H9 (cell line): ENCODE measurements around the gene MAPKAPK2. TPM values are rescaled to one million over a fixed set of nuclear protein-coding genes. Genes with fewer than 3 reads are reported as not detected.

Experiments
- DNase-seq: peaks from one replicate; pipeline ENCODE4 v3.0.0-alpha.2; 2017
- H2AFZ ChIP-seq: one replicate; pipeline ENCODE4 v1.6.1; 2013; ENCODE audit warnings: mild to moderate bottlenecking, low read length, control low read depth, moderate library complexity
- H2AK5ac ChIP-seq: 2 replicates; pipeline ENCODE4 v1.6.1; 2013; ENCODE audit warnings: low read length, control low read depth, mixed read lengths; ENCODE audit not compliant: insufficient read length
- H2BK120ac ChIP-seq: one replicate; pipeline ENCODE4 v1.6.1; 2013; ENCODE audit warnings: low read depth, mild to moderate bottlenecking, low read length, control low read depth, inconsistent platforms; ENCODE audit not compliant: poor library complexity, severe bottlenecking
- H2BK12ac ChIP-seq: 2 replicates; pipeline ENCODE4 v1.6.1; 2013; ENCODE audit warnings: low read length, control low read depth, mixed read lengths, low read depth; ENCODE audit not compliant: insufficient read length
- H2BK15ac ChIP-seq: 2 replicates; pipeline ENCODE4 v1.6.1; 2013; ENCODE audit warnings: low read depth, low read length, control low read depth
- H2BK20ac ChIP-seq: one replicate; pipeline ENCODE4 v1.6.1; 2013; ENCODE audit warnings: low read depth, mild to moderate bottlenecking, low read length, control low read depth, inconsistent platforms; ENCODE audit not compliant: poor library complexity, severe bottlenecking
- H2BK5ac ChIP-seq: 2 replicates; pipeline ENCODE4 v1.6.1; 2013; ENCODE audit warnings: low read length, control low read depth, mixed read lengths; ENCODE audit not compliant: insufficient read length
- H3K14ac ChIP-seq: 2 replicates; pipeline ENCODE4 v1.6.1; 2013; ENCODE audit warnings: low read length, control low read depth; ENCODE audit not compliant: insufficient read depth
- H3K18ac ChIP-seq: 2 replicates; pipeline ENCODE4 v1.6.1; 2013; ENCODE audit warnings: low read depth, mild to moderate bottlenecking, mixed read lengths, low read length, control low read depth; ENCODE audit not compliant: insufficient read length
- H3K23ac ChIP-seq: 2 replicates; pipeline ENCODE4 v1.6.1; 2013; ENCODE audit warnings: low read length, control low read depth, mixed read lengths, low read depth; ENCODE audit not compliant: insufficient read length
- H3K23me2 ChIP-seq: 2 replicates; pipeline ENCODE4 v1.6.1; 2013; ENCODE audit warnings: low read depth, mild to moderate bottlenecking, mixed read lengths, low read length, control low read depth; ENCODE audit not compliant: insufficient read length, poor library complexity, severe bottlenecking
- H3K27ac ChIP-seq: 2 replicates; pipeline ENCODE4 v1.5.1; 2013; ENCODE audit warnings: low read length, control low read depth, mixed read lengths, low read depth; ENCODE audit not compliant: insufficient read length
- H3K27me3 ChIP-seq: 2 replicates; pipeline ENCODE4 v1.6.1; 2013; ENCODE audit warnings: low read length, control low read depth, inconsistent platforms; ENCODE audit not compliant: insufficient read depth
- H3K4ac ChIP-seq: 2 replicates; pipeline ENCODE4 v1.6.1; 2013; ENCODE audit warnings: low read depth, mild to moderate bottlenecking, control low read depth, inconsistent platforms, low read length, moderate library complexity
- H3K4me1 ChIP-seq: 2 replicates; pipeline ENCODE4 v1.6.1; 2013; ENCODE audit warnings: low read length, control low read depth, inconsistent platforms; ENCODE audit not compliant: insufficient read depth
- H3K4me2 ChIP-seq: 2 replicates; pipeline ENCODE4 v1.6.1; 2013; ENCODE audit warnings: low read length, control low read depth, mixed read lengths; ENCODE audit not compliant: insufficient read length, insufficient read depth
- H3K56ac ChIP-seq: 2 replicates; pipeline ENCODE4 v1.6.1; 2013; ENCODE audit warnings: low read depth, mild to moderate bottlenecking, mixed read lengths, low read length, control low read depth; ENCODE audit not compliant: insufficient read length
- H3K79me1 ChIP-seq: 2 replicates; pipeline ENCODE4 v1.6.1; 2013; ENCODE audit warnings: low read depth, mild to moderate bottlenecking, moderate library complexity, low read length, control low read depth, inconsistent platforms; ENCODE audit not compliant: insufficient read depth, poor library complexity, severe bottlenecking
- H3K79me2 ChIP-seq: 2 replicates; pipeline ENCODE4 v1.6.1; 2013; ENCODE audit warnings: low read length, control low read depth, inconsistent platforms; ENCODE audit not compliant: insufficient read depth
- H3K9ac ChIP-seq: 2 replicates; pipeline ENCODE4 v1.6.1; 2013; ENCODE audit warnings: low read length, control low read depth, mixed read lengths; ENCODE audit not compliant: insufficient read length; ENCODE audit errors: extremely low read depth
- H3K9me3 ChIP-seq: one replicate; pipeline ENCODE4 v1.6.1; 2013; ENCODE audit warnings: low read depth, low read length, inconsistent platforms; ENCODE audit not compliant: control insufficient read depth
- H3T11ph ChIP-seq: one replicate; pipeline ENCODE4 v1.6.1; 2013; ENCODE audit warnings: mild to moderate bottlenecking, low read length, control low read depth, inconsistent platforms
- H4K20me1 ChIP-seq: one replicate; pipeline ENCODE4 v1.6.1; 2013; ENCODE audit not compliant: control insufficient read depth, insufficient read length, insufficient read depth
- H4K5ac ChIP-seq: 2 replicates; pipeline ENCODE4 v1.6.1; 2013; ENCODE audit warnings: low read depth, mild to moderate bottlenecking, mixed read lengths, low read length, control low read depth; ENCODE audit not compliant: insufficient read length
- H4K8ac ChIP-seq: replicated peaks from 2 replicates; pipeline ENCODE4 v1.6.1; 2013; ENCODE audit warnings: low read length, control low read depth, mixed read lengths, low read depth; ENCODE audit not compliant: insufficient read length
- H4K91ac ChIP-seq: 2 replicates; pipeline ENCODE4 v1.6.1; 2013; ENCODE audit warnings: low read depth, mild to moderate bottlenecking, moderate library complexity, mixed read lengths, low read length, control low read depth; ENCODE audit not compliant: insufficient read length
- H3K27ac Mint-ChIP-seq, 3 experiments: 2 replicates in 2 of 3; 3 replicates in 1 of 3; pipeline ENCODE4 v1.8.0; 2020 to 2021; ENCODE audit warnings: mixed read lengths in 3 of 3, mild to moderate bottlenecking in 1 of 3, moderate library complexity in 1 of 3
- H3K27me3 Mint-ChIP-seq: 2 replicates; pipeline ENCODE4 v1.8.0; 2021; ENCODE audit warnings: low read depth, mild to moderate bottlenecking, moderate library complexity, mixed read lengths
- H3K36me3 Mint-ChIP-seq, 3 experiments: 2 replicates in 2 of 3; 3 replicates in 1 of 3; pipeline ENCODE4 v1.8.0; 2020 to 2021; ENCODE audit warnings: low read depth in 3 of 3, mixed read lengths in 3 of 3; ENCODE audit not compliant: insufficient read depth in 1 of 3
- H3K4me1 Mint-ChIP-seq, 2 experiments: 2 replicates each; pipeline ENCODE4 v1.8.0; 2020; ENCODE audit warnings: mixed read lengths in 2 of 2
- H3K4me3 Mint-ChIP-seq, 2 experiments: 2 replicates in 1 of 2; 3 replicates in 1 of 2; pipeline ENCODE4 v1.8.0; 2020 to 2021; ENCODE audit warnings: mild to moderate bottlenecking in 2 of 2, mixed read lengths in 2 of 2, moderate library complexity in 1 of 2
- H3K9me3 Mint-ChIP-seq, 2 experiments: 2 replicates in 1 of 2; 3 replicates in 1 of 2; pipeline ENCODE4 v1.8.0; 2020; ENCODE audit warnings: mild to moderate bottlenecking in 2 of 2, mixed read lengths in 2 of 2, moderate library complexity in 1 of 2
- WGBS: extraction: QIAGEN DNeasy Blood & Tissue Kit; methylation state at CpG from one replicate; pipeline ENCODE4 v1.1.7; 2013; ENCODE audit warnings: missing lambda C conversion rate, low lambda C conversion rate, mixed read lengths; ENCODE audit not compliant: insufficient read length; ENCODE audit errors: extremely low coverage; 5-methylcytosine and 5-hydroxymethylcytosine counted together
- total RNA-seq: library from RNA; stranded (reverse); gene quantifications from 2 replicates; pipeline ENCODE4 v1.2.1, GENCODE V29; 2021
- TF ChIP-seq, protein P1 (sequence below): fragments of 200-600 bp; sonication (generic); conservative IDR thresholded peaks from 3 replicates; pipeline ENCODE4 v1.8.0; 2021; ENCODE audit warnings: antibody characterized with exemption, mild to moderate bottlenecking

Gene MAPKAPK2
- total RNA-seq, 1 experiment from 2014 or later, result 50.1 TPM

DNA sequence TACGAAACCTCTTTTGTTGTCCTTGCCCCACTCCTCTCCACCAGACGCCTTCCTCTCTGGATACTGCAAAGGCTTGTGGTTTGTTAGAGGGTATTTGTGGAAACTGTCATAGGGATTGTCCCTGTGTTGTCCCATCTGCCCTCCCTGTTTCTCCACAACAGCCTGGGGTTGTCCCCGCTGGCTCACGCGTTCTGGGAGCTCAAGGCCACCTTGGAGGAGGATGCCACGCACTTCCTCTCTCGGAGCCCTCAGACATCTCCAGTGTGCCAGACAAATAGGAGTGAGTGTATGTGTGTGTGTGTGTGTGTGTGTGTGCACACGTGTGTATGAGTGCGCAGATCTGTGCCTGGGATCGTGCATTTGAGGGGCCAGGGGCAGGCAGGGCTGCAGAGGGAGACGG lies 48.3 kb downstream of the MAPKAPK2 start:
- Histone ChIP-seq H2BK20ac (no peak overlapping the region), H3K79me2 (no peaks in the 10 kb centered on the region), H2AK5ac (no peak overlapping the region), H4K20me1 (no peaks in the 10 kb centered on the region), H3K9me3 (no peaks in the 10 kb centered on the region), H3K14ac (no peak overlapping the region), H3K56ac (no peak overlapping the region), H2BK15ac (no peak overlapping the region), H3K4me1 (no peaks in the 10 kb centered on the region), H3K18ac (no peak overlapping the region), H3K9ac (no peak overlapping the region), H4K91ac (no peak overlapping the region), H3K27ac (no peak overlapping the region), H2BK5ac (no peak overlapping the region), H3K27me3 (no peaks in the 10 kb centered on the region), H4K5ac (no peak overlapping the region), H3T11ph (no peak overlapping the region), H3K23me2 (no peaks in the 10 kb centered on the region), H3K23ac (no peak overlapping the region), H2BK12ac (no peak overlapping the region), H3K4me2 (no peak overlapping the region), H2BK120ac (no peak overlapping the region), H3K79me1 (no peaks in the 10 kb centered on the region), H3K4ac (no peak overlapping the region), H4K8ac (no peak overlapping the region), H2AFZ (no peak overlapping the region)
- Mint-ChIP-seq H3K27me3 (no peaks in the 10 kb centered on the region; the same call in 1 of the 2 replicates), H3K4me3 (no peak overlapping the region), H3K9me3 (no peaks in the 10 kb centered on the region), H3K27ac (no peak overlapping the region; a peak in 1 of 7 replicates), H3K36me3 (peaks cover 4 to 38% (median 34%) of the 10 kb centered on the region in 3 experiments; a peak in 6 of 7 replicates), H3K4me1 (no peaks in the 10 kb centered on the region)
- TF ChIP-seq, protein P1, sequence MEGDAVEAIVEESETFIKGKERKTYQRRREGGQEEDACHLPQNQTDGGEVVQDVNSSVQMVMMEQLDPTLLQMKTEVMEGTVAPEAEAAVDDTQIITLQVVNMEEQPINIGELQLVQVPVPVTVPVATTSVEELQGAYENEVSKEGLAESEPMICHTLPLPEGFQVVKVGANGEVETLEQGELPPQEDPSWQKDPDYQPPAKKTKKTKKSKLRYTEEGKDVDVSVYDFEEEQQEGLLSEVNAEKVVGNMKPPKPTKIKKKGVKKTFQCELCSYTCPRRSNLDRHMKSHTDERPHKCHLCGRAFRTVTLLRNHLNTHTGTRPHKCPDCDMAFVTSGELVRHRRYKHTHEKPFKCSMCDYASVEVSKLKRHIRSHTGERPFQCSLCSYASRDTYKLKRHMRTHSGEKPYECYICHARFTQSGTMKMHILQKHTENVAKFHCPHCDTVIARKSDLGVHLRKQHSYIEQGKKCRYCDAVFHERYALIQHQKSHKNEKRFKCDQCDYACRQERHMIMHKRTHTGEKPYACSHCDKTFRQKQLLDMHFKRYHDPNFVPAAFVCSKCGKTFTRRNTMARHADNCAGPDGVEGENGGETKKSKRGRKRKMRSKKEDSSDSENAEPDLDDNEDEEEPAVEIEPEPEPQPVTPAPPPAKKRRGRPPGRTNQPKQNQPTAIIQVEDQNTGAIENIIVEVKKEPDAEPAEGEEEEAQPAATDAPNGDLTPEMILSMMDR, result no peak
- WGBS, result no CpG with 5 or more reads among the region's 11 CpGs
- DNase-seq, result no peak
